ENCODE results near the gene ZFYVE1.

- TF ChIP-seq EZH2 (IDR thresholded peaks at IDR 0.05; ENCODE audit: insufficient read depth, poor library complexity, severe bottlenecking): no peak
- no peak for TF ChIP-seq EZH2phosphoT487 (IDR thresholded peaks at IDR 0.05; ENCODE audit: insufficient read depth, low read depth)
Measured at GRCh38 chr14:72986214-72986613, 40.7 kb downstream of the ZFYVE1 start.
